K562 (cell line): ENCODE measurements around the gene GNG7. TPM values are rescaled to one million over a fixed set of nuclear protein-coding genes. Genes with fewer than 3 reads are reported as not detected.
"Not testable (repeated sequence)": the region's sequence is repeated elsewhere in the genome, so short reads cannot be mapped to it uniquely, and the experiment has no call there.

Experiments
- ATAC-seq: fragments of 200-7000 bp; cut with Tn5 transposase; 3 replicates; pipeline ENCODE4 v1.9.1; 2020; ENCODE audit warnings: moderate library complexity
- BruUV-seq: library from RNA; stranded (reverse); fragments of 400-500 nt; replicated peaks from 2 replicates; lab custom pipeline; 2021; lab: Mats Ljungman, UMichigan
- CTCF ChIA-PET: fragments of 300-600 bp; formaldehyde crosslinking; extraction: SDS; loops from one replicate; lab custom pipeline; 2021; ENCODE audit warnings: low intra/inter-chr PET ratio; lab: Yijun Ruan, JAX
- POLR2A ChIA-PET: fragments of 300-600, 350-650 bp; sonication (Branson Sonifier 250); formaldehyde crosslinking; extraction: SDS; loops from one replicate; lab custom pipeline; 2021; ENCODE audit warnings: antibody characterized with exemption, inconsistent platforms; lab: Yijun Ruan, JAX
- DNase-seq, 4 experiments: peaks; one replicate each; pipeline versions ENCODE4 v3.0.0 to v3.0.0-alpha.2; 2011 to 2018; ENCODE audit warnings: low spot score in 3 of 4, mixed read lengths in 3 of 4; ENCODE audit errors: extremely low read depth in 1 of 4
- FAIRE-seq: peaks from 2 replicates; lab custom pipeline; 2011; peaks lifted over from hg19 to GRCh38; lab: Jason Lieb, UNC
- H2AFZ ChIP-seq: 2 replicates; pipeline ENCODE4 v1.6.0; 2011; ENCODE audit warnings: low read depth, low read length, control low read depth, inconsistent platforms
- H3K27ac ChIP-seq: fragments of 200-600 bp; 3 replicates; pipeline ENCODE4 v1.8.0; 2011; ENCODE audit warnings: low read depth, mild to moderate bottlenecking, control low read depth, inconsistent platforms, low read length, moderate library complexity, mixed read lengths; ENCODE audit errors: extremely low read depth
- H3K27me3 ChIP-seq, 2 experiments: fragments of 300-600 bp in 1 of 2; 2 replicates in 1 of 2; 3 replicates in 1 of 2; pipeline versions ENCODE4 v1.6.0 to v1.8.0; 2011; ENCODE audit warnings: inconsistent platforms in 2 of 2, low read length in 2 of 2, mild to moderate bottlenecking in 1 of 2, mixed read lengths in 1 of 2, moderate library complexity in 1 of 2; ENCODE audit not compliant: control insufficient read depth in 2 of 2, insufficient read depth in 2 of 2
- H3K36me3 ChIP-seq: fragments of 300-600 bp; 3 replicates; pipeline ENCODE4 v1.8.0; 2011; ENCODE audit warnings: mild to moderate bottlenecking, low read length, inconsistent platforms; ENCODE audit not compliant: control insufficient read depth, insufficient read depth
- H3K4me1 ChIP-seq, 2 experiments: fragments of 200-600 bp in 1 of 2; replicated peaks in 1 of 2; 2 replicates in 1 of 2; 3 replicates in 1 of 2; pipeline versions ENCODE4 v1.5.1 to v1.8.0; 2011; ENCODE audit warnings: inconsistent platforms in 2 of 2, low read length in 2 of 2, mild to moderate bottlenecking in 1 of 2, mixed read lengths in 1 of 2, moderate library complexity in 1 of 2; ENCODE audit not compliant: control insufficient read depth in 2 of 2, insufficient read depth in 2 of 2
- H3K4me2 ChIP-seq: 2 replicates; pipeline ENCODE4 v1.6.1; 2011; ENCODE audit warnings: low read length, control low read depth, inconsistent platforms, mixed read lengths; ENCODE audit not compliant: insufficient read depth
- H3K4me3 ChIP-seq: fragments of 200-600 bp; sonication (generic), shearing (Covaris generic); 2 replicates; pipeline ENCODE4 v1.5.1; 2016; ENCODE audit warnings: control low read depth, inconsistent platforms
- H3K79me2 ChIP-seq: fragments of 200-600 bp; 3 replicates; pipeline ENCODE4 v1.8.0; 2011; ENCODE audit warnings: low read length, inconsistent platforms; ENCODE audit not compliant: control insufficient read depth, insufficient read depth
- H3K9ac ChIP-seq, 2 experiments: 2 replicates each; pipeline versions ENCODE4 v1.6.0 to v1.6.1; 2011; ENCODE audit warnings: low read depth in 2 of 2, low read length in 2 of 2, control low read depth in 1 of 2, inconsistent platforms in 1 of 2, mild to moderate bottlenecking in 1 of 2, mixed read lengths in 1 of 2; ENCODE audit not compliant: insufficient read depth in 1 of 2
- H3K9me1 ChIP-seq: one replicate; pipeline ENCODE4 v1.6.0; 2011; ENCODE audit warnings: inconsistent platforms, mild to moderate bottlenecking, low read length, moderate library complexity; ENCODE audit not compliant: control insufficient read depth, insufficient read depth
- H3K9me3 ChIP-seq: replicated peaks from 2 replicates; pipeline ENCODE4 v1.5.1; 2011; ENCODE audit warnings: low read depth, low read length, inconsistent platforms; ENCODE audit not compliant: control insufficient read depth, insufficient read depth
- H4K20me1 ChIP-seq: replicated peaks from 2 replicates; pipeline ENCODE4 v1.6.1; 2011; ENCODE audit warnings: low read length, inconsistent platforms, mixed read lengths; ENCODE audit not compliant: control insufficient read depth, insufficient read depth
- SLC30A9 ChIP-seq: fragments of 250-450 bp; sonication (Bioruptor Pico); IDR thresholded peaks from 2 replicates; pipeline ENCODE4 v1.8.0; 2022; ENCODE audit warnings: mild to moderate bottlenecking, moderate library complexity
- ZNF121 ChIP-seq: sonication (generic); formaldehyde crosslinking; conservative IDR thresholded peaks from 2 replicates; pipeline ENCODE4 v1.8.0; 2022; ENCODE audit warnings: missing genetic modification reagents
- WGBS: fragments of 100-300 bp; shearing (Covaris generic); methylation state at CpG from one replicate; pipeline ENCODE4 v1.1.6; 2016; ENCODE audit warnings: low coverage, mixed read lengths; ENCODE audit not compliant: insufficient coverage; ENCODE audit errors: missing lambda C conversion rate; 5-methylcytosine and 5-hydroxymethylcytosine counted together
- in situ Hi-C: fragments of 300-500 bp; cut with MboI; formaldehyde crosslinking; loops from 4 replicates; pipeline ENCODE4 v1.15.0; 2018; ENCODE audit warnings: inconsistent platforms, mixed read lengths
- intact Hi-C: fragments of 100-400 bp; cut with micrococcal nuclease; formaldehyde crosslinking; loops from 2 replicates; pipeline ENCODE4 v1.14.2; 2022
- polyA plus RNA-seq, 8 experiments: library from polyadenylated mRNA; depleted of rRNA in 4 of 8; stranded (reverse) in 5 of 8; unstranded in 3 of 8; fragments of >200 nt; fragmentation: Nextera tagmentation in 2 of 8; fragmentation: Illumina TruSeq in 1 of 8; extraction: Ambion mirVana in 2 of 8; extraction: Trizol in 1 of 8; gene quantifications; 2 replicates each; pipeline versions ENCODE4 v1.2.1 to v1.2.3, GENCODE V29; 2011 to 2014; ENCODE audit warnings: inconsistent platforms in 1 of 8, missing spikeins in 1 of 8
- total RNA-seq, 7 experiments: library from RNA; depleted of rRNA in 6 of 7; stranded (reverse); fragments of >200 nt in 6 of 7; fragmentation: Illumina TruSeq in 2 of 7; extraction: Trizol in 2 of 7; gene quantifications; 2 replicates each; pipeline versions ENCODE4 v1.2.1 to v1.2.3, GENCODE V29; 2011 to 2021; ENCODE audit warnings: low replicate concordance in 1 of 7
- TF ChIP-seq, protein P1 (sequence below), 2 experiments: fragments of 450-650 bp in 1 of 2; sonication (generic) in 1 of 2; formaldehyde crosslinking in 1 of 2; IDR thresholded peaks in 1 of 2; conservative IDR thresholded peaks in 1 of 2; 2 replicates each; pipeline versions ENCODE4 v1.6.1 to v1.8.1; 2016 to 2023; ENCODE audit warnings: mild to moderate bottlenecking in 2 of 2, moderate library complexity in 2 of 2, inconsistent platforms in 1 of 2, missing genetic modification reagents in 1 of 2

Gene GNG7
- total and polyA plus RNA-seq, 9 of the 15 experiments (the other 6 are each of a cell fraction or from before 2014, with no cell fraction given): 0.01 to 0.20 (median 0.06) TPM; not detected in 1

DNA sequence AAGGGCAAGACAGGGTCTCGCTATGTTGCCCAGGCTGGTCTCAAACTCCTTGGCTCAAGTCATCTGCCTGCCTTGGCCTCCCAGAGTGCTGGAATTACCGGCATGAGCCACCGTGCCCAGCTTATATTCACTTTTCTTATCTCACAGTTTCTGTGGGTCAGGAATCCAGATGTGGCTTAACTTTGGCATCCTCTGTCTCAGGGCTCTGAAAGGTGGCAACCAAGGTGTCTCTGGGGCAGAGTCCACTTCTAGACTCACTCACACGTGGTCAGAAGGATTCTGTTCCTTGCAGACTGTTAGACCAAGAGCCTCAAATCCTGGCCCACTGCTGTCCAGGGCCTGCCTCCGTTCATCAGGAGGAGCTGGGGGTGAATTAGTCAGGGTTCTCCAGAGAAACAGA is 238.1 kb downstream of the GNG7 start:
- POLR2A ChIA-PET: interaction anchor here (1.5 to 1.7 kb wide), 2 partner anchors 8 to 12 kb away, joined by 3 to 7 read pairs; partner anchors contain the start of genes GADD45B and LMNB2
- in situ Hi-C loops: no loop called here
- WGBS: 29% methylated on average over 5 of the region's 5 CpGs

DNA sequence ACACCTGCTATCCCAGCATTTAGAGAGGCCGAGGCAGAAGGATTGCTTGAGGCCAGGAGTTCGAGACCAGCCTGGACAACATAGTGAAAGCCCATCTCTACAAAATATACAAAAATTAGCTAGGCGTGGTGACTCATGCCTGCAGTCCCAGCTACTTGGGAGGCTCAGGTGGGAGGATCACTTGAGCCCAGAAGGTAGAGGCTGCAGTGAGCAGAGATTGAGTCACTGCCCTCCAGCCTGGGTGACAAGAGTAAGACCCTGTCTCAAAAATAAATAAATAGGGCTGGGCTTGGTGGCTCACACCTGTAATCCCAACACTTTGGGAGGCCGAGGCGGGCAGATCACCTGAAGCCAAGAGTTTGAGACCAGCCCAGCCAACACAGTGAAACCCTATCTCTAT is 238.8 kb downstream of the GNG7 start:
- POLR2A ChIA-PET: interaction anchor here (1.6 to 1.7 kb wide), 2 partner anchors 9 to 13 kb away, joined by 4 to 7 read pairs; partner anchors contain the start of gene GADD45B
- ATAC-seq, H3K27ac ChIP-seq, intact Hi-C loops, H3K9me1 ChIP-seq, DNase-seq, H3K79me2 ChIP-seq, H4K20me1 ChIP-seq, H3K9me3 ChIP-seq, H3K4me3 ChIP-seq, H2AFZ ChIP-seq, H3K4me2 ChIP-seq, BruUV-seq, H3K27me3 ChIP-seq, CTCF ChIA-PET, FAIRE-seq, H3K9ac ChIP-seq, in situ Hi-C loops, H3K36me3 ChIP-seq: not testable (repeated sequence)
- 48% methylated on average over 5 of the region's 5 CpGs for WGBS
- TF ChIP-seq, protein P1, sequence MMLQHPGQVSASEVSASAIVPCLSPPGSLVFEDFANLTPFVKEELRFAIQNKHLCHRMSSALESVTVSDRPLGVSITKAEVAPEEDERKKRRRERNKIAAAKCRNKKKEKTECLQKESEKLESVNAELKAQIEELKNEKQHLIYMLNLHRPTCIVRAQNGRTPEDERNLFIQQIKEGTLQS (IDR thresholded peaks at IDR 0.05): peak; percentile 31; the same call in 1 of the 2 replicates
- TF ChIP-seq, protein P1 (CRISPR knock-in tag; conservative IDR thresholded peaks at IDR 0.05): not testable (repeated sequence)
- H3K4me1 ChIP-seq: peaks cover 0 to 20% of the 10 kb centered on the region in 2 experiments; a peak in 2 of 5 replicates

More for the DNA sequence above, 238.1 kb downstream of the GNG7 start:
- no peak for DNase-seq
- CTCF ChIA-PET: no interaction called here
- no peak overlapping the region for H3K27ac ChIP-seq
- H3K4me2 ChIP-seq: no peak overlapping the region
- no peaks in the 10 kb centered on the region for H3K9me1 ChIP-seq
- no peak overlapping the region for H3K4me3 ChIP-seq
- H3K9ac ChIP-seq: no peak overlapping the region
- no peaks in the 10 kb centered on the region for H3K9me3 ChIP-seq
- peaks cover 4 to 23% of the 10 kb centered on the region in 2 experiments; a peak in 3 of 5 replicates for H3K4me1 ChIP-seq
- H2AFZ ChIP-seq: no peak overlapping the region
- no peak for FAIRE-seq
- intact Hi-C loops: no loop called here
- H3K36me3 ChIP-seq: no peaks in the 10 kb centered on the region
- H4K20me1 ChIP-seq: no peaks in the 10 kb centered on the region
- no peaks in the 10 kb centered on the region for H3K79me2 ChIP-seq
- H3K27me3 ChIP-seq: no peaks in the 10 kb centered on the region
- no TSS peak for BruUV-seq
- ATAC-seq: no peak
- TF ChIP-seq SLC30A9: no peak
- 0 out of 2 replicates have a peak, but pooled peaks have one; percentile 6 for TF ChIP-seq ZNF121 (CRISPR knock-in tag)
